Measurements from ENCODE around the gene NPR2. TPM values are rescaled to one million over a fixed set of nuclear protein-coding genes. Genes with fewer than 3 reads are reported as not detected.

The NPR2 gene
- total RNA-seq, 1 experiment from 2014 or later: 12.5 TPM

GRCh38 chr9:35835216-35835632, 43.8 kb downstream of the NPR2 start:
- no peaks in the 10 kb centered on the region for H3K9me3 Mint-ChIP-seq
- H3K4me2 ChIP-seq (ENCODE audit: insufficient read depth, insufficient read length, low read length): no peak overlapping the region
- H4K91ac ChIP-seq (ENCODE audit: insufficient read length, low read depth, low read length): no peak overlapping the region
- no peak overlapping the region for H3K4me3 Mint-ChIP-seq
- H3K4me1 Mint-ChIP-seq: peaks cover 9 to 17% of the 10 kb centered on the region in 2 experiments; a peak in 3 of 4 replicates
- H3K4ac ChIP-seq (ENCODE audit: low read depth, low read length): no peak overlapping the region
- H4K20me1 ChIP-seq (ENCODE audit: control insufficient read depth, insufficient read depth, insufficient read length): no peaks in the 10 kb centered on the region
- H3K14ac ChIP-seq (ENCODE audit: insufficient read depth, low read length): no peak overlapping the region
- no peaks in the 10 kb centered on the region for H3K79me1 ChIP-seq (ENCODE audit: insufficient read depth, low read depth, low read length, poor library complexity, severe bottlenecking)
- no peak overlapping the region for H2BK120ac ChIP-seq (ENCODE audit: low read depth, low read length, poor library complexity, severe bottlenecking)
- no peak overlapping the region for H2AK5ac ChIP-seq (ENCODE audit: insufficient read length, low read length)
- peak; percentile 61 for DNase-seq
- peak; percentile 75 for TF ChIP-seq CTCF (conservative IDR thresholded peaks at IDR 0.05)
- H3K79me2 ChIP-seq (ENCODE audit: insufficient read depth, low read length): no peaks in the 10 kb centered on the region
- no peak overlapping the region for H3K27ac ChIP-seq (ENCODE audit: insufficient read length, low read depth, low read length)
- no peak overlapping the region for H4K5ac ChIP-seq (ENCODE audit: insufficient read length, low read depth, low read length)
- H3K36me3 Mint-ChIP-seq (ENCODE audit: insufficient read depth in 1 of 3, low read depth in 3 of 3): no peaks in the 10 kb centered on the region; a peak in 1 of 7 replicates
- H2BK12ac ChIP-seq (ENCODE audit: insufficient read length, low read depth, low read length): no peak overlapping the region
- H2BK20ac ChIP-seq (ENCODE audit: low read depth, low read length, poor library complexity, severe bottlenecking): no peak overlapping the region
- H3K23ac ChIP-seq (ENCODE audit: insufficient read length, low read depth, low read length): no peak overlapping the region
- no peaks in the 10 kb centered on the region for H3K27me3 ChIP-seq (ENCODE audit: insufficient read depth, low read length)
- no peaks in the 10 kb centered on the region for H3K9me3 ChIP-seq (ENCODE audit: control insufficient read depth, low read depth, low read length)
- H3T11ph ChIP-seq (ENCODE audit: low read length): no peak overlapping the region
- no peaks in the 10 kb centered on the region for H3K4me1 ChIP-seq (ENCODE audit: insufficient read depth, low read length)
- H2BK5ac ChIP-seq (ENCODE audit: insufficient read length, low read length): no peak overlapping the region
- no peak overlapping the region for H2AFZ ChIP-seq (ENCODE audit: low read length)
- H3K27me3 Mint-ChIP-seq (ENCODE audit: low read depth): peaks cover 22% of the 10 kb centered on the region
- no peaks in the 10 kb centered on the region for H3K23me2 ChIP-seq (ENCODE audit: insufficient read length, low read depth, low read length, poor library complexity, severe bottlenecking)
- no peak overlapping the region for H3K9ac ChIP-seq (ENCODE audit: extremely low read depth, insufficient read length, low read length)
- H2BK15ac ChIP-seq (ENCODE audit: low read depth, low read length): no peak overlapping the region
- WGBS (ENCODE audit: extremely low coverage, insufficient read length, low lambda C conversion rate): no CpG with 5 or more reads among the region's 3 CpGs
- H3K27ac Mint-ChIP-seq: no peak overlapping the region
- H3K56ac ChIP-seq (ENCODE audit: insufficient read length, low read depth, low read length): no peak overlapping the region
- H4K8ac ChIP-seq (replicated peaks; ENCODE audit: insufficient read length, low read depth, low read length): no peak overlapping the region
- H3K18ac ChIP-seq (ENCODE audit: insufficient read length, low read depth, low read length): no peak overlapping the region
